Vagina (tissue), 2 donors: ENCODE results near the gene CRHR1.

Experiments
- CTCF ChIP-seq, 3 experiments: fragments of 450-650 bp in 2 of 3; fragments of 200-600 bp in 1 of 3; sonication (generic) in 1 of 3; IDR thresholded peaks; one replicate each; pipeline ENCODE4 v1.5.1; 2017 to 2019; ENCODE audit warnings: antibody characterized with exemption in 3 of 3, mild to moderate bottlenecking in 2 of 3, moderate library complexity in 2 of 3
- POLR2A ChIP-seq, 2 donors: fragments of 450-650 bp; IDR thresholded peaks; one replicate each; pipeline ENCODE4 v1.6.1; 2017; ENCODE audit warnings: antibody characterized with exemption in 2 of 2, mild to moderate bottlenecking in 2 of 2, moderate library complexity in 2 of 2
- POLR2AphosphoS5 ChIP-seq, 2 donors: sonication (generic); formaldehyde crosslinking; IDR thresholded peaks; one replicate each; pipeline ENCODE4 v1.9.0; 2017; ENCODE audit warnings: antibody characterized with exemption in 2 of 2, mild to moderate bottlenecking in 2 of 2, low read depth in 1 of 2; ENCODE audit not compliant: insufficient read depth in 1 of 2

GRCh38 chr17:45747911-45748310 lies 36.2 kb upstream of the CRHR1 start:
- TF ChIP-seq POLR2AphosphoS5 (IDR thresholded peaks at IDR 0.05; ENCODE audit: insufficient read depth in 1 of 2, low read depth in 1 of 2) (no peak), POLR2A (IDR thresholded peaks at IDR 0.05) (no peak), CTCF (IDR thresholded peaks at IDR 0.05) (no peak)
